CD4-positive, alpha-beta memory T cell (primary cell): ENCODE measurements around the gene CACNA2D2. TPM values are rescaled to one million over a fixed set of nuclear protein-coding genes. Genes with fewer than 3 reads are reported as not detected.

Experiments
- CTCF ChIA-PET: fragments of 350-600 bp; sonication (Branson Sonifier 250); formaldehyde crosslinking; loops from one replicate; lab custom pipeline; 2021; ENCODE audit warnings: inconsistent platforms; ENCODE audit not compliant: partially characterized antibody; lab: Charles Lee
- POLR2A ChIA-PET: fragments of 350-600 bp; sonication (Branson Sonifier 250); formaldehyde crosslinking; loops from one replicate; lab custom pipeline; 2021; ENCODE audit not compliant: partially characterized antibody; lab: Charles Lee
- DNase-seq, 5 donors: peaks; one replicate each; pipeline versions ENCODE4 v3.0.0 to v3.0.0-alpha.2; 2020 to 2022; ENCODE audit warnings: mixed read lengths in 1 of 5
- H3K27ac ChIP-seq: one replicate; pipeline ENCODE4 v1.7.0; 2013; ENCODE audit warnings: low read depth, low read length
- H3K27me3 ChIP-seq: 2 replicates; pipeline ENCODE4 v1.7.0; 2013; ENCODE audit warnings: mild to moderate bottlenecking, low read length, moderate library complexity; ENCODE audit not compliant: insufficient read depth
- H3K36me3 ChIP-seq: 2 replicates; pipeline ENCODE4 v1.7.0; 2013; ENCODE audit warnings: mild to moderate bottlenecking, low read length, moderate library complexity; ENCODE audit not compliant: insufficient read depth
- H3K4me1 ChIP-seq: 2 replicates; pipeline ENCODE4 v1.7.0; 2013; ENCODE audit warnings: mild to moderate bottlenecking, low read length, moderate library complexity; ENCODE audit not compliant: insufficient read depth
- H3K4me3 ChIP-seq, 2 donors: one replicate each; pipeline ENCODE4 v1.7.0; 2013; ENCODE audit warnings: low read length in 2 of 2, mild to moderate bottlenecking in 1 of 2
- H3K9me3 ChIP-seq, 2 donors: one replicate each; pipeline ENCODE4 v1.7.0; 2013; ENCODE audit warnings: low read length in 2 of 2, control low read depth in 1 of 2; ENCODE audit not compliant: control insufficient read depth in 1 of 2
- H3K27ac Mint-ChIP-seq, 7 donors: one replicate each; pipeline ENCODE4 v1.8.0; 2020 to 2021; ENCODE audit warnings: mixed read lengths in 7 of 7, mild to moderate bottlenecking in 6 of 7, inconsistent platforms in 3 of 7, moderate library complexity in 3 of 7
- H3K27me3 Mint-ChIP-seq, 2 donors: one replicate each; pipeline ENCODE4 v1.8.0; 2020 to 2021; ENCODE audit warnings: mixed read lengths in 2 of 2
- H3K36me3 Mint-ChIP-seq, 2 donors: one replicate each; pipeline ENCODE4 v1.8.0; 2020 to 2021; ENCODE audit warnings: mixed read lengths in 2 of 2, inconsistent platforms in 1 of 2, mild to moderate bottlenecking in 1 of 2
- H3K4me1 Mint-ChIP-seq, 4 donors: one replicate each; pipeline ENCODE4 v1.8.0; 2020 to 2021; ENCODE audit warnings: mixed read lengths in 4 of 4, mild to moderate bottlenecking in 1 of 4
- H3K4me3 Mint-ChIP-seq, 8 donors: one replicate each; pipeline ENCODE4 v1.8.0; 2020 to 2021; ENCODE audit warnings: mixed read lengths in 8 of 8, mild to moderate bottlenecking in 7 of 8, moderate library complexity in 6 of 8, inconsistent platforms in 3 of 8
- H3K9me3 Mint-ChIP-seq, 8 donors: one replicate each; pipeline ENCODE4 v1.8.0; 2020 to 2021; ENCODE audit warnings: mixed read lengths in 8 of 8, mild to moderate bottlenecking in 5 of 8, inconsistent platforms in 3 of 8, moderate library complexity in 1 of 8
- intact Hi-C: fragments of 100-400 bp; cut with micrococcal nuclease; formaldehyde crosslinking; loops from one replicate; pipeline ENCODE4 v1.15.1; 2023
- polyA plus RNA-seq, 2 donors: library from polyadenylated mRNA; unstranded; fragments of 300-500 nt; fragmentation: Illumina TruSeq; gene quantifications; one replicate each; pipeline ENCODE4 v1.2.3, GENCODE V29; 2021
- total RNA-seq, 2 experiments: library from RNA; stranded (reverse); gene quantifications; one replicate each; pipeline ENCODE4 v1.2.3, GENCODE V29; 2021

The CACNA2D2 gene
- total and polyA plus RNA-seq, 4 experiments from 2014 or later = 0.24 to 1.9 (median 1.7) TPM; not detected in 1

DNA sequence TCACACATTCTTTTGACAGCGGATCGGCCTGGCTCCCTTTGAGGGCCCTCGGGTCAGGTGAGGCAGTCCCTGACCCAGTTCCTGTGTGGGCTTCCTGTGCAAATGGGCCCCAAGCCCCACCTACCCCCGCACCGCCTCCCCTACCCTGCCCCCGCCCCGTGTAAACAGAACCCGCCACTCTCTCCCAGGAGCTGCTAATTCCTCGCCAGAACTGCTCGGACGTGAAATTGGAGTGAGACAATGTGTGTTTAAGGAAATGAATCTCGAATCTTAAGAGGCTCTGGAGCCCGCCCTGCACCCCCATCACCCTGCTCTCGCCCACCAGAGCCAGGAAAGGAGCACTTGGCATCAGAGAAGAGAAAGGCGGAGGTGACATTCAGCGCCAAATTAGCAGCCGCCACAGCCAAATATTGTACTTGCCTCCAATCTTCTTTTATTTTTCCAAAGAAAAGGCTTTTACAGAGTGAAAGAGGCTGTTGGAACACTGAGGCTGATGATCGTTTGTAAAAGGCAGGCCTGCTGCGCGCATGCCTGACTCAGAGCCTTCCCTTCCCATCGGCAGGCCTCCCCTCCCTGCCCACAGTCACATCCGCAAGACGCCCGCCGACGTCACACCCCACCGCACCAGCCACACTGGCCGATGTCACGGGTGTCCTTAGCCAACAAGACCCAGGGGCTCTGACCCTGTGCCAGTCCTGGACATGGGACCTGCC lies 53.1 kb downstream of the CACNA2D2 start:
- Histone ChIP-seq H3K4me3 (peak overlapping the region in 1 of 2 donors; percentile 41), H3K36me3 (no peaks in the 10 kb centered on the region), H3K27ac (peak overlapping the region; percentile 58), H3K27me3 (no peaks in the 10 kb centered on the region), H3K9me3 (no peaks in the 10 kb centered on the region), H3K4me1 (peaks cover 12% of the 10 kb centered on the region)
- Mint-ChIP-seq H3K27me3 (no peaks in the 10 kb centered on the region), H3K4me1 (peaks cover 2 to 41% (median 14%) of the 10 kb centered on the region in 4 donors), H3K9me3 (no peaks in the 10 kb centered on the region), H3K4me3 (peak overlapping the region; percentile 61 to 85 (median 82)), H3K27ac (peak overlapping the region; percentile 82 to 97 (median 94)), H3K36me3 (no peaks in the 10 kb centered on the region)
- intact Hi-C loops = loop anchor here (10.0 kb wide), 1 partner anchor 54 kb away; the partner anchor contains the start of gene CACNA2D2
- peak; percentile 60 to 75 (median 65) for DNase-seq
- POLR2A ChIA-PET = interaction anchor here (0.8 to 1.1 kb wide), 3 partner anchors 14 to 118 kb away, joined by 3 read pairs; no protein-coding TSS in a partner anchor
- CTCF ChIA-PET = interaction anchor here (1.0 kb wide), 1 partner anchor 15 kb away, joined by 3 read pairs; no protein-coding TSS in a partner anchor

DNA sequence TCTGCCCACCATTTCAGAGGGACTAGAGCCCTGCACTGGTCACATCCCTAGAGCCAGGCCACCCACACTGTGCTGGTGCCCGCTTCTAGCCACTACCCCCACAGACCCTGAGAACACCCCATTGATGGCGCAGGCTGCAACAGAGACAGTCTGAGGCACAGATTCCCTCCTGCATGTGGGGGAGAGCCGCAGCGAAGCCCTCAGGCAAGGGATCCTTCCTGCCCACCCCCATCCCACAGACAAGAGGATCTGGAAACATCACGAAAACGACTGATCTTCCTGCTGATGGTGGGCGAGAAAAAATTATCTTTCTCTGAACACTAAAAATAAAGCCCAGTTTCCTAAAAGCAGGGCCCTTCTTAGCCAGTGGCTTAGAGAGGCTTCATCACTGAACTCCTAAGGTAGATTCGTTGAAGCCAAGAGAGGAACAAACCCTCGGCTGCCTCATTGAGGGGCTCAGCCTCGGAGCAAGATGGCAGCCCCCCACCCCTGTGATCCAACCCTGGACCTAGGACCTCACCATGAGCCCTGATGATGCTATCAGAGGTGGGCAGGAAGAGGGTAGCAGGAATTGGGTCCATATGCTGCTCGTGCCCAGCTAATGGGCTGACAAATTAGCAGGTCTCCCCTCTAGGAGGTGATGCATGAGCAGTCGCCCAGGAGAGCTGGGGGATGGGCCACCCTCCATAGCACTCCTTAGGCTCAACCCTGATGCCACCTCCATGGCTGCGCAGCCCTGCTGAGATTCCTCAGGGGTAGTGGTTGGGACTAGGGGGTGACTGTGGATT lies 54.5 kb downstream of the CACNA2D2 start:
- peaks cover 12% of the 10 kb centered on the region for H3K4me1 ChIP-seq
- no peaks in the 10 kb centered on the region for H3K36me3 ChIP-seq
- H3K4me3 ChIP-seq = no peak overlapping the region
- DNase-seq = no peak
- peak overlapping the region; percentile 58 for H3K27ac ChIP-seq
- peaks cover 2 to 41% (median 14%) of the 10 kb centered on the region in 4 donors for H3K4me1 Mint-ChIP-seq
- no peaks in the 10 kb centered on the region for H3K36me3 Mint-ChIP-seq
- no peaks in the 10 kb centered on the region for H3K27me3 Mint-ChIP-seq
- ChIA-PET CTCF (interaction anchor here (1.0 kb wide), 1 partner anchor 14 kb away, joined by 3 read pairs; no protein-coding TSS in a partner anchor), POLR2A (interaction anchor here (1.1 kb wide), 1 partner anchor 12 kb away, joined by 3 read pairs; no protein-coding TSS in a partner anchor)
- peak overlapping the region in 6 of 7 donors; percentile 50 to 97 (median 76) for H3K27ac Mint-ChIP-seq
- H3K4me3 Mint-ChIP-seq = peak overlapping the region in 1 of 8 donors; percentile 85
- H3K9me3 Mint-ChIP-seq = no peaks in the 10 kb centered on the region
- intact Hi-C loops = no loop called here
- H3K9me3 ChIP-seq = no peaks in the 10 kb centered on the region
- H3K27me3 ChIP-seq = no peaks in the 10 kb centered on the region

DNA sequence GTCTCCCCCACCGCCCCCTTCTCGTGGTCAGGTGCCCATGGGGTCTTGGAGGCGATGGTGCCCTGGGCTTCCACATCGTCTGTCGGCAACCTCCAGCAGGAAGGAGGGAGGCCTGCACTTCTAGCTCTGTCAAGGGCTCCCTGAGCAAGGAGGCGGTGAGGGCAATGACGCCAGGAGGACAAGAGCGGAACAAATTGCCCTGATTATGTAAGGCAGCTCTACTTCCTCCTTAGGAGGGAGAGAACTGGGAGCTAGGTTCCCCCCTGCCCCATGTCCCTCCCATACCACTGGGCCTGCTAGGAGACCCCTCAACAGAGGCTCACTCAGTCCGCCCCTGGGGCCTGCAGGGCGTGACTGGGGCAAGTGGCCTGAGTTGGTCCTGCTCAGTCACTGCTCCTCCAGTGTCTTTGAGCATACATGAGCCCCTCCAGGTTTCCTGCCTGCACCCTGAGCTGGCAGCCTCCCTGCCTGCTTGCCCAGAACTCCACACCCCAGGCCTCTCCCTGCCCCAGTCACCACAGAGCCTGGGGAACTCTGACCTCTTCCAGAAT lies 56.1 kb downstream of the CACNA2D2 start:
- Histone ChIP-seq H3K27me3 (no peaks in the 10 kb centered on the region), H3K36me3 (no peaks in the 10 kb centered on the region), H3K27ac (no peak overlapping the region), H3K4me1 (peaks cover 12% of the 10 kb centered on the region), H3K9me3 (no peaks in the 10 kb centered on the region), H3K4me3 (no peak overlapping the region)
- intact Hi-C loops = no loop called here
- Mint-ChIP-seq H3K27ac (peak overlapping the region in 1 of 7 donors; percentile 59), H3K27me3 (no peaks in the 10 kb centered on the region), H3K9me3 (no peaks in the 10 kb centered on the region), H3K4me3 (peak overlapping the region in 1 of 8 donors; percentile 36), H3K36me3 (no peaks in the 10 kb centered on the region), H3K4me1 (peaks cover 2 to 40% (median 14%) of the 10 kb centered on the region in 4 donors)
- DNase-seq = no peak
- ChIA-PET CTCF (no interaction called here), POLR2A (no interaction called here)

DNA sequence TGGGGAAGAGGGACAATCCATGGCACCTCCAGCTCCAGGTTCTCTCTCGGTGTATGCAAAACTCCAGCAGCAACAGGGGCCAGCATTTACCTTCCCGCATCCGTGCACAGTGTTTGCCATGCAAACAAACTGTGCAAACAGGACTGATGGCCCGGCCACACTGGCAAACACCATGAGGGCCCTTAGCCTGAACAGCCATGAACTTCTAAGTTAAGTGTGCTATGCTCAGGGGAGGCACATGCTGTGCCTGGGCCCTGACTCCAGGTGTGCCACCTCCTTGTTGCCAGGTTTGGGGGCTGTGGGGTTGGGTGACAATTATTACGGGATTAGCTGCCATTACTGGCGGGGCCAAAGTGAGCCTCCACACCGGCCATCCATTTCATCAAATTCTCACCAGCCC lies 57.5 kb downstream of the CACNA2D2 start:
- Mint-ChIP-seq H3K27me3 (no peaks in the 10 kb centered on the region), H3K4me3 (no peak overlapping the region), H3K9me3 (no peaks in the 10 kb centered on the region), H3K36me3 (no peaks in the 10 kb centered on the region), H3K4me1 (peaks cover 2 to 28% (median 13%) of the 10 kb centered on the region in 4 donors), H3K27ac (no peak overlapping the region)
- H3K4me1 ChIP-seq = peaks cover 12% of the 10 kb centered on the region
- POLR2A ChIA-PET = no interaction called here
- H3K9me3 ChIP-seq = no peaks in the 10 kb centered on the region
- H3K36me3 ChIP-seq = no peaks in the 10 kb centered on the region
- no peaks in the 10 kb centered on the region for H3K27me3 ChIP-seq
- H3K27ac ChIP-seq = no peak overlapping the region
- intact Hi-C loops = no loop called here
- DNase-seq = no peak
- CTCF ChIA-PET = no interaction called here
- H3K4me3 ChIP-seq = no peak overlapping the region

DNA sequence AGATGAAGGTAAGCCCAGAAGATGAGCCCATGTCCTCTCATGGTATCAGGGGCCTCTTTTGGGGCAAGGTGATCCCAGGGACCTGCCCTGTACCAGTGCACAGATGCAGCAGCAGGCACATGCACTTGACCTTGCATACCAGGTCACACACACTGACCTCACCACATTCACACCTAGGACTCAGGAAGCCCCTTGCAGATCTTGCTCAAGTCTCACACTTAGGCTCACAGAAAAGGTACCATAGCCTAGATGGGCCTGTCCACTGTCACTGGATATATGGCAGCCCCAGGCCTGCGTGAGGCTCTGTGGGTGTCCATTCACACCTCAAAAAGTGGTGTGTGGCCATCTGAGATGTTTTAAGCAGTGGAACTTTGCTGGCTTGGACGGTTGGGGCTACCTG lies 58.7 kb downstream of the CACNA2D2 start:
- ChIA-PET CTCF (no interaction called here), POLR2A (no interaction called here)
- Mint-ChIP-seq H3K9me3 (no peaks in the 10 kb centered on the region), H3K4me1 (peaks cover 0 to 19% (median 6%) of the 10 kb centered on the region in 4 donors), H3K36me3 (no peaks in the 10 kb centered on the region), H3K27me3 (no peaks in the 10 kb centered on the region), H3K4me3 (no peak overlapping the region), H3K27ac (peak overlapping the region in 1 of 7 donors; percentile 74)
- no peaks in the 10 kb centered on the region for H3K9me3 ChIP-seq
- H3K4me1 ChIP-seq = peaks cover 9% of the 10 kb centered on the region
- intact Hi-C loops = no loop called here
- H3K27me3 ChIP-seq = no peaks in the 10 kb centered on the region
- no peaks in the 10 kb centered on the region for H3K36me3 ChIP-seq
- no peak for DNase-seq
- H3K4me3 ChIP-seq = no peak overlapping the region
- H3K27ac ChIP-seq = no peak overlapping the region

DNA sequence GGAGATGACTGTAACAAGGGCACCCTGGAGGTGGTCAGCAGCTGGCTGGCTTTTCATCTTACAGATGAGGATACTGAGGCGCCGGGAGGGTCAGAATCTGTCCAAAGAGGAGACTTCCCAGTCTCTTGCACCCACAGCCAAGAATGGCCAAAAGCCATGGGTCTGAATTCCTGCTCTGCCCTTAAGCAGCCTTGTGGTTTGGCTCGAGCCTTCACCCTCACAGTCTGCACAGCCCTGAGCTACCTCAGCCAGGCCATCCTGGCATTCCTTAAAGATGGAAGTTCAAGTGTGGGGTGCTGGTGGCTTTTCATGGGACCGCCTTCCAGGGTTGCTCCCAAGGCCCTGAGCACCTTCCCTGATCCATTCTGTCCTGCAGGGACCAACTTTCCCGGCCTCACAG lies 59.2 kb downstream of the CACNA2D2 start:
- H3K4me1 ChIP-seq = peaks cover 4% of the 10 kb centered on the region
- Mint-ChIP-seq H3K4me3 (no peak overlapping the region), H3K36me3 (no peaks in the 10 kb centered on the region), H3K4me1 (peaks cover 0 to 13% (median 3%) of the 10 kb centered on the region in 4 donors), H3K27me3 (no peaks in the 10 kb centered on the region), H3K9me3 (no peaks in the 10 kb centered on the region), H3K27ac (no peak overlapping the region)
- ChIA-PET POLR2A (no interaction called here), CTCF (no interaction called here)
- no peak for DNase-seq
- no peak overlapping the region for H3K4me3 ChIP-seq
- no peaks in the 10 kb centered on the region for H3K9me3 ChIP-seq
- no peaks in the 10 kb centered on the region for H3K36me3 ChIP-seq
- H3K27me3 ChIP-seq = no peaks in the 10 kb centered on the region
- H3K27ac ChIP-seq = no peak overlapping the region
- intact Hi-C loops = no loop called here
